Astrocyte (in vitro differentiated cells and primary cell): ENCODE measurements around the gene PRR15L.

Source experiments
- CTCF ChIP-seq: IDR thresholded peaks from 2 replicates; pipeline ENCODE4 v1.5.1; 2011; ENCODE audit warnings: low read depth, mild to moderate bottlenecking, inconsistent platforms, low read length, moderate library complexity; ENCODE audit not compliant: insufficient read depth
- EZH2 ChIP-seq: IDR thresholded peaks from 2 replicates; pipeline ENCODE4 v1.6.1; 2012; ENCODE audit warnings: mild to moderate bottlenecking, low read length, inconsistent platforms; ENCODE audit not compliant: insufficient read depth

GRCh38 chr17:47993964-47994363, 36.3 kb upstream of the PRR15L start:
- TF ChIP-seq EZH2 (no peak), CTCF (no peak)
